Erythroblast (primary cell): ENCODE measurements around the gene C16orf74.

Experiments
- GATA1 ChIP-seq: IDR thresholded peaks from 2 replicates; pipeline ENCODE4 v1.6.1; 2011; ENCODE audit warnings: low read depth, mild to moderate bottlenecking, control low read depth, low read length, moderate library complexity
- POLR2A ChIP-seq: IDR thresholded peaks from 2 replicates; pipeline ENCODE4 v1.6.1; 2011; ENCODE audit warnings: mild to moderate bottlenecking, low read length

- TF ChIP-seq POLR2A (no peak), GATA1 (no peak)
Measured at GRCh38 chr16:85718153-85718477, 32.8 kb downstream of the C16orf74 start.
